ENCODE measurements around the gene KRTAP10-8. TPM values are rescaled to one million over a fixed set of nuclear protein-coding genes. Genes with fewer than 3 reads are reported as not detected.

Gene KRTAP10-8
- total RNA-seq, 3 donors from 2014 or later: not detected

- ATAC-seq: no peak
- Histone ChIP-seq H3K4me3 (no peak overlapping the region), H3K9me3 (peaks cover 3% of the 10 kb centered on the region), H3K36me3 (ENCODE audit: low read depth) (no peaks in the 10 kb centered on the region), H3K4me1 (ENCODE audit: low read depth) (no peaks in the 10 kb centered on the region)
- no peak for DNase-seq
- intact Hi-C loops (cut with DNase I, micrococcal nuclease): no loop called here
- TF ChIP-seq, protein P1, sequence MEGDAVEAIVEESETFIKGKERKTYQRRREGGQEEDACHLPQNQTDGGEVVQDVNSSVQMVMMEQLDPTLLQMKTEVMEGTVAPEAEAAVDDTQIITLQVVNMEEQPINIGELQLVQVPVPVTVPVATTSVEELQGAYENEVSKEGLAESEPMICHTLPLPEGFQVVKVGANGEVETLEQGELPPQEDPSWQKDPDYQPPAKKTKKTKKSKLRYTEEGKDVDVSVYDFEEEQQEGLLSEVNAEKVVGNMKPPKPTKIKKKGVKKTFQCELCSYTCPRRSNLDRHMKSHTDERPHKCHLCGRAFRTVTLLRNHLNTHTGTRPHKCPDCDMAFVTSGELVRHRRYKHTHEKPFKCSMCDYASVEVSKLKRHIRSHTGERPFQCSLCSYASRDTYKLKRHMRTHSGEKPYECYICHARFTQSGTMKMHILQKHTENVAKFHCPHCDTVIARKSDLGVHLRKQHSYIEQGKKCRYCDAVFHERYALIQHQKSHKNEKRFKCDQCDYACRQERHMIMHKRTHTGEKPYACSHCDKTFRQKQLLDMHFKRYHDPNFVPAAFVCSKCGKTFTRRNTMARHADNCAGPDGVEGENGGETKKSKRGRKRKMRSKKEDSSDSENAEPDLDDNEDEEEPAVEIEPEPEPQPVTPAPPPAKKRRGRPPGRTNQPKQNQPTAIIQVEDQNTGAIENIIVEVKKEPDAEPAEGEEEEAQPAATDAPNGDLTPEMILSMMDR (IDR thresholded peaks at IDR 0.05): no peak
Measured at GRCh38 chr21:44649521-44650100, 37.7 kb downstream of the KRTAP10-8 start.

- Histone ChIP-seq H3K4me3 (no peak overlapping the region), H3K36me3 (ENCODE audit: low read depth) (no peaks in the 10 kb centered on the region), H3K4me1 (ENCODE audit: low read depth) (no peaks in the 10 kb centered on the region), H3K9me3 (no peaks in the 10 kb centered on the region)
- no peak for ATAC-seq
- no peak for DNase-seq
- TF ChIP-seq, protein P1 (IDR thresholded peaks at IDR 0.05): no peak
- intact Hi-C loops (cut with DNase I, micrococcal nuclease): no loop called here
Measured at GRCh38 chr21:44650265-44650972, 38.5 kb downstream of the KRTAP10-8 start.

DNA sequence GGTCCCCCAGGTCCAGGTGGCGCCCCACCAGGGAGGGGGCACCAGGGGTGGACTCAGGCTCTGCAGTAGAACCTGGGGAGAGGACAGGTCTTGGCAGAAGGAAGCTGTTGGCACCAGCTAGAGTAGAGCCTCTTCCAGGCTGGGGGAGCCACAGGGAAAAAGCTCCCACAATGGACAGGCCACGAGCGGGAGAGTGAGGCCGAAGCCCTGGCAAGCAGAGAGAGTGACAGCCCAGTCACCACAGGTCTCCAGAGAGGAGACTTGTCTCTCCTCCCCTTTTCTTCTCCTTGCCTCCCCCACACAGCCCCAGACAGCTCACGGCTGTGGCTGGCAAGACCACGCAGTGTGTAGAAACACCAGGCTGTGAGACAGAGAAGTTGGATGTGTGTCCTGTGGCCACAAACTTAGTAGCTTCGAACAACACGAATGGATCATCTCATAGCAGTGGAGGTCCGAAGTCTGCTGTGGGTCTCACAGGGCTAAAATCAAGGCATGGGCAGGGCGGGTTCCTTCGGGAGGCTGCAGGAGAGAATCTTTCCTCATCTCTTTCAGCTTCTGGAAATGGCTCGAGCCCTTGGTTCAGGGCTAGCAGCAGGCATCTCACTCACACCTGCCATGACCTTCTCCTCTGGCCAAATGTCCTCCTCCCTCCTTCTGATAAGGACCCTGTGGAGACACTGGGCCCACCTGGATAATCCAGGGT is 39.2 kb downstream of the KRTAP10-8 start:
- Histone ChIP-seq H3K4me1 (ENCODE audit: low read depth) (no peaks in the 10 kb centered on the region), H3K4me3 (no peak overlapping the region), H3K36me3 (ENCODE audit: low read depth) (no peaks in the 10 kb centered on the region), H3K9me3 (no peaks in the 10 kb centered on the region)
- DNase-seq (no peak), ATAC-seq (no peak)
- intact Hi-C loops (cut with DNase I, micrococcal nuclease): no loop called here
- TF ChIP-seq, protein P1 (IDR thresholded peaks at IDR 0.05): no peak

- intact Hi-C loops (cut with DNase I, micrococcal nuclease): no loop called here
- no peak for ATAC-seq
- no peak for DNase-seq
- TF ChIP-seq, protein P1 (IDR thresholded peaks at IDR 0.05): no peak
- no peak overlapping the region for H3K4me3 ChIP-seq
- H3K9me3 ChIP-seq: no peaks in the 10 kb centered on the region
- H3K4me1 ChIP-seq (ENCODE audit: low read depth): no peaks in the 10 kb centered on the region
- no peaks in the 10 kb centered on the region for H3K36me3 ChIP-seq (ENCODE audit: low read depth)
Measured at GRCh38 chr21:44653123-44653522, 41.2 kb downstream of the KRTAP10-8 start.

DNA sequence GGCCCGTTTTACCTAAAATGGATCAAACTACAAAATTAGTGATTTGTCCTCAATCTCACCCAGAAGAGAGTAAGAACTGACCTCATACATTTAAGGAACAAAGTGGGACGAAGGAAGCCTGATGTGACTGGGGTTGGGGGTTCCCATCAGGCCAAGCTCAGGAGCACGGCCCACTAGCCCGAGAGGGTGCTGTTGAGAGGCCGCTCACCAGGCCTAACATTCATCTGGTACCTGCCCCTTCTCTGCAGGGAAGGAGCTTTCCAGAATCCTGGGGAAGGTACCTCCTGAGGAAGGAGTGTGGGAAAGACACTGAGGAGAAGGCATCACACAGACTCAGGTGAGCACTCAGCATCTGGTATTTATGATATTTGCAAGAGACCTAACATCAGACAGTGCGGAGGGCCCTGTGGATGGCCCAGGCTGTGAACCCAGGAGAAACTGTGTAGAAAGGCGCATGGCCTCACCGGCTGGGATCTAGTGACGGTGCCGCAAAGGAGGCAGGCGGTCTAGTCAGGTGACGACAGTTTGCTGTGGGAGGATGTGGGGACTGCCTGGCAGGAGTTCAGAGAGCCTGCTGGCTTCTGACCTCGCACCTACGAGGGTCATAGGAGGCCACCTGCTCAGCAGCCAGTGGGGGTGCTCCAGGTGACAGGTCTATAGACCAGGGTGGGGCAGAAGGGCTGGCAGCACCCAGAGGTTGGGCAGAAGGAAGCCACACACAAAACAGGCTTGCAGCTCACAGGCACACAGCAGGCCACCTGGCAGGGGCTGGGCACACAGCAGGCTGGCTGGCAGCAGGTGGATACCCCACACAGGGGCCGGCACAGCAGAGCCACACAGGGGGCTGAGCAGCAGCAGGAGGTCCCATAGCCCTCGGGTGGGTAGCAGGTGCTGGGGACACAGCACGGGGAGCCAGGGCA is 42.0 kb downstream of the KRTAP10-8 start:
- Histone ChIP-seq H3K4me1 (ENCODE audit: low read depth) (no peaks in the 10 kb centered on the region), H3K36me3 (ENCODE audit: low read depth) (no peaks in the 10 kb centered on the region), H3K9me3 (no peaks in the 10 kb centered on the region), H3K4me3 (no peak overlapping the region)
- peak in 2 of 3 donors; percentile 8 to 33 for DNase-seq
- peak; percentile 53 for ATAC-seq
- intact Hi-C loops (cut with DNase I, micrococcal nuclease): no loop called here
- TF ChIP-seq, protein P1 (IDR thresholded peaks at IDR 0.05): no peak
